ENCODE measurements around the gene TOX4.
"Not testable (repeated sequence)": the region's sequence is repeated elsewhere in the genome, so short reads cannot be mapped to it uniquely, and the experiment has no call there.

TOX4 gene

DNA sequence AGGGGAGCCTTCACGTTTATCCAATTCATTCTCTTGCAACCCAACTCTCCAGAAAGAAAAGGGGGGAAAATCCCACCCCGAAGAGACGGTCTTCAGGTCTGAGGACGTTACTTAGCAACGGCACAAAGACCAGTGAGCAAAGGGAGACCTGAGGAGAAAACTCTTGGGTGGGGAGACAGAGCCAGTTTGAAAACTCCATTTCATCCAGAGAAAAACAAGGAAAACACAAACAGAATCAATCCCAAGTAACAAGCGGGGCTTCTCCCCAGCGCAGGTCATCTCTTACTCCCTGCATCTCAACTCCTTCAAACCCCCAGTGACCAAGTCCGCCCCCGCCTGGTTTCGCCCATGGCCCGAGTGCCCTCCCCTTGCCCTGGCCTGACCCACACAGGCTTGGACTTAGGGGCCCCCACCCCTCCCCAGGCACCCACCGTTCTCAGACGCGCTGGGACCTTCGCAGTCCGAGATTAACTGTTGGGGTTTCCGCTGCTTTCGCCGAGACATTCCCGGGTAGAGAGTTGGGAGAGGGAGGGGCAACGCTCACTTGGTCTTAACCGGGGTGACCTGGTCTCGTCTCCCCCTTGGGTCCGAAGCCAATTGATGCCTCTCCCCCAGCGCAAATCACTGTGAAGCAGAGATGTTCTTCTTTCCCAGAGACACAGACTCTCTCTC lies 59.6 kb downstream of the TOX4 start:
- DNase-seq: no peak

DNA sequence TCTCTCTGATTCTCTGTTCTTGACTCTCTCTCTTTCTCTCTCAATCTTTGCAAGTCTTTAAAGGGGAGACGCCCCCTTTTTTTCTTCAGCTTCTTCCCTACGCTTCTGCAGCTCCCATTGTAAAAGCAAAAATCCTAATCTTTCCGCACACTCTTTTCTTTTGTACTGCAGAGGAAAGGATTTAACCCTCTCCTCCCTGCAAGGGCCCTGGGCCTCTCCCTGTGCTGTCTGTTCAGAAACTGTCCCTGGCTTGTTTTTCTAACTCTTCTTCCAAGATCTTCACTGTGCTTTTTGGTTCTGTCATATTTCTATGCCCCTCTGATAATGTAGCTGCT lies 60.1 kb downstream of the TOX4 start:
- DNase-seq: no peak

DNA sequence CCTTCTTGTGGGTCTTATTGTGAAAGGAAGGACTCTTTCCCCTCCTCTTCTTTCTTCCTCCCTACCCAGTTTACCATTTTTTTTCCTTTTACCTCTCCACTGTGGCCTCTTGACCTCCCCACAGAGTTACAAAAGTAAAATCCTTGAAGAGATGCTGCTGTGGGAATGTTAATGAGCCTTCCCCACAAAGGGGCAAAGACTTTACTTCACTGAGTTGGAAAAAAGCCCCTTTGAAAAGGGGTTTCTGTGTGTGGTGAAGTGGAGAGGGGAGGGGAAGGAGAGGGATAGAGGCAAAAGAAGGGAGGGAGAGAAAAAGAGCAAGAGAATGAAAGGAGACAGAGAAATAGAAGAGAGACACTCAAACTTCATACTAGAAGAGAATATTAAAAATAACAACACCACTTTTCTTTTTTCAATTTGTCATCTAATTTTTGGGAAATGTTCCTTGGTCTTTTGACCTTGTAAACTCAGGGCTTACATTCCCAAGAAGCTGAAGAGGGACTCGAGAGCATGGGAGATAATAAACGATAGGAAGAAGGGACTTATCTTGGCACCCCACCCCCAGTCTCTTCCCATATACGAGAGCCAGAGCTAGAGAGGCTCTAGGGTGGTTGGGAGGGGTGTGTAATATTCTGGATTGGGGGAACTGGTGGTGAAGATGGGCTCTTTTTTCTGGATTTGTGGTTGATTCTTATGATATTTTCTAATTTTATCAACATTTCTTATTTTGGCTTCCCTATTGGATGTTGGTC lies 62.4 kb downstream of the TOX4 start:
- DNase-seq: no peak

DNA sequence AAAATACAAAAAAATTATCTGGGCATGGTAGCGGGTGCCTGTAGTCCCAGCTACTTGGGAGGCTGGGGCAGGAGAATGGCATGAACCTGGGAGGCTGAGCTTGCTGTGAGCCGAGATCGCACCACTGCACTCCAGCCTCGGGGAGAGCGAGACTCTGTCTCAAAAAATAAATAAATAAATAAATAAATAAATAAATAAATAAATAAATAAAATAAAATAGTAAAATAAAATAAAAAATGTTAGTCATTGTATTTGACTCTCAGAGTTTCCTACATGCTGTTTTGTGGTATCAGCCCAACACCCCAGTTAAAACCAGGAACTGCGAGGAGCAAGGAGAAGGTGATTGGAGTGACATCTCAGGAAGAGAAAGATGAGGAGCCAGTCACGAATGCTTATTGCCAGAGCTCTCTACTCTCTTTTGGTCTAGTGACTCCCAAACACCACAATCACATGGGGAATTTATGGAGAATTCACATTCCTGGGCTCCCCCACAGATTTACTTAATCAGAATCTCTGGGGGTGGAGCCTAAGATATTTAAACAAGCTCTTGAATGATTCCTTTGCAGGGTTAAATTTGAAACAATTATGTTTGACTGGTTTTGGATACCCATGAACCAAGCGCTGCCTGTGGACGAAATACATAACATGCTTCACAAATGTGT lies 64.5 kb downstream of the TOX4 start:
- no peak for DNase-seq

DNA sequence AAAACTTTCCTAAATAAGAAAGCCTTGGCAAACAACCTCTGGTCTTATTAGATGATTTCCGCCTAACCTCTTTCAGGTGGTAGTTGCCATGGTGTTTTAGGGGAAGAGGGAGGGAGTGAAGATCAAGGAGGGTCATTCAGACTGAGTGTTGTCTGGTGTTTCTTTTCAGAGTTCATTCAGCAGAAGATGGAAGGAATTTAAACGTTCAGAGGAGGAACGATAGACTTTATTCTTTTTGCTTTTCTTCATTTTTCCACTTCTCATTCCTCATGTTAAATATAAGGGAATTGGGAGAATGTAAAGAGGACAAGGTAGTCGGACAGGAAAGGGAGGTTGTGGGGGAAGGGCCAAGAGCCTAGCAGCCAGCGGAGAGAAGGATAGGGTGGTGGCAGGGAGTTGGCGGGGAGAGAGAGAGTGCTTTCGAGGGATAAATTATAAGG lies 66.5 kb downstream of the TOX4 start:
- DNase-seq: peak; percentile 14

DNA sequence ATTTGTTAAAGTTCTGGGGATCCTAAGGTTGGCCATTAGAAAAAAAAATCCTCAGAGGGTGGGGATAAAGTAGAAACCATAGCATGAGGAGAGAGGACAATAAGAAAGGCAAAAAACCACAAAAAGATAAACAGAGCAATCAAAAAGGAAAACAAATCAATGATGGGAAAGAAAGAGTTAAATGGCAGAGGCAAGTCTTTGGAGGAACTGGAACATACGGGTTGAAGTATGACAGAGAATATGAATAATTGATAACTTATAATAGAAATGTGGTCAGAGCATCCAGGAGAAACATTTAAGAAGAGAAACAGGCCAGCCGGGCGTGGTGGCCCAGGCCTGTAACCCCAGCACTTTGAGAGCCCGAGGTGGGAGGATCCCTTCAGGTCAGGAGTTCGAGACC lies 67.0 kb downstream of the TOX4 start:
- no peak for DNase-seq

DNA sequence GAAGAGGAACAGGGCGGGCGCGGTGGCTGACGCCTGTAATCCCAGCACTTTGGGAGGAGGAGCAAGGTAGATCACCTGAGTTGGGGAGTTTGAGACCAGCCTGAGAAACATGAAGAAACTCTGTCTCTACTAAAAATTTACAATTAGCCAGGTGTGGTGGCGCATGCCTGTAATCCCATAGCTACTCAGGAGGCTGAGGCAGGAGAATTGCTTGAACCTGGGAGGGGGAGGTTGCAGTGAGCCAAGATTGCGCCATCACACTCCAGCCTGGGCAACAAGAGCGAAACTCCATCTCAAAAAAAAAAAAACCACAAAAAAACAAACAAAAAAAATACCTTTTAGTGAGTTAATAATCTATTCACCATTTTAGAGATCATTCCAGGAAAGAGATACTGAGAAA lies 67.6 kb downstream of the TOX4 start:
- DNase-seq: not testable (repeated sequence)
